Breast epithelium (tissue), 3 donors: ENCODE measurements around the gene KRT86.

Experiments
- CTCF ChIP-seq, 3 donors: fragments of 450-650 bp; IDR thresholded peaks; one replicate each; pipeline ENCODE4 v1.5.1; 2016 to 2017; ENCODE audit warnings: antibody characterized with exemption in 3 of 3, mild to moderate bottlenecking in 3 of 3, moderate library complexity in 3 of 3
- POLR2AphosphoS5 ChIP-seq, 3 donors: sonication (generic); formaldehyde crosslinking; IDR thresholded peaks; one replicate each; pipeline ENCODE4 v1.6.1; 2017; ENCODE audit warnings: antibody characterized with exemption in 3 of 3

- TF ChIP-seq POLR2AphosphoS5 (IDR thresholded peaks at IDR 0.05) (no peak), CTCF (IDR thresholded peaks at IDR 0.05) (no peak)
Measured at GRCh38 chr12:52314511-52314910, 40.1 kb downstream of the KRT86 start.
